ENCODE data around the gene CHKA.

GRCh38 chr11:68002938-68003845 is 118.0 kb downstream of the CHKA start:
- TF ChIP-seq MAFK (IDR thresholded peaks at IDR 0.05; ENCODE audit: low read depth, low read length): no peak
- no peak for TF ChIP-seq CEBPB (IDR thresholded peaks at IDR 0.05; ENCODE audit: low read depth, low read length)

Data from H1 (cell line).